Measurements from ENCODE around the gene CYLD.

Gene CYLD

GRCh38 chr16:50719401-50720337 lies 22.2 kb upstream of the CYLD start:
- no peaks in the 10 kb centered on the region for H3K27me3 ChIP-seq (replicated peaks; ENCODE audit: insufficient read depth, low read length)
- H4K20me1 ChIP-seq (ENCODE audit: insufficient read depth, low read length): no peaks in the 10 kb centered on the region
- H3F3A ChIP-seq (ENCODE audit: insufficient read depth, low read length): no peaks in the 10 kb centered on the region
- no peak for DNase-seq
- no peaks in the 10 kb centered on the region for H3K36me3 ChIP-seq (replicated peaks; ENCODE audit: insufficient read depth, low read length)
- TF ChIP-seq EZH2phosphoT487 (IDR thresholded peaks at IDR 0.05; ENCODE audit: low read length) (no peak), EZH2 (optimal IDR thresholded peaks at IDR 0.05; ENCODE audit: low read depth, low read length) (no peak), CTCF (IDR thresholded peaks at IDR 0.05; ENCODE audit: low read length) (no peak)
- peaks cover 8% of the 10 kb centered on the region for H3K4me1 ChIP-seq (ENCODE audit: low read length)
- H3K79me2 ChIP-seq (ENCODE audit: low read length): no peaks in the 10 kb centered on the region
- H3K9me2 ChIP-seq (replicated peaks; ENCODE audit: insufficient read depth, low read length): no peaks in the 10 kb centered on the region
- H3K27ac ChIP-seq (ENCODE audit: low read length): no peak overlapping the region
- H3K4me3 ChIP-seq (ENCODE audit: low read length): no peak overlapping the region
- H3K4me2 ChIP-seq (ENCODE audit: low read depth, low read length): no peak overlapping the region
- no peaks in the 10 kb centered on the region for H3K9me3 ChIP-seq (replicated peaks; ENCODE audit: insufficient read depth, low read length)
- no peak overlapping the region for H2AFZ ChIP-seq (ENCODE audit: low read length)
- no peak overlapping the region for H3K9ac ChIP-seq (ENCODE audit: low read length)

GRCh38 chr16:50721549-50722404 lies 20.1 kb upstream of the CYLD start:
- H3K36me3 ChIP-seq (replicated peaks; ENCODE audit: insufficient read depth, low read length): no peaks in the 10 kb centered on the region
- H3K9me3 ChIP-seq (replicated peaks; ENCODE audit: insufficient read depth, low read length): no peaks in the 10 kb centered on the region
- H3K79me2 ChIP-seq (ENCODE audit: low read length): no peaks in the 10 kb centered on the region
- H3F3A ChIP-seq (ENCODE audit: insufficient read depth, low read length): no peaks in the 10 kb centered on the region
- no peak for DNase-seq
- H2AFZ ChIP-seq (ENCODE audit: low read length): no peak overlapping the region
- no peaks in the 10 kb centered on the region for H3K9me2 ChIP-seq (replicated peaks; ENCODE audit: insufficient read depth, low read length)
- H3K27ac ChIP-seq (ENCODE audit: low read length): no peak overlapping the region
- H3K27me3 ChIP-seq (replicated peaks; ENCODE audit: insufficient read depth, low read length): no peaks in the 10 kb centered on the region
- no peak overlapping the region for H3K4me3 ChIP-seq (ENCODE audit: low read length)
- no peak overlapping the region for H3K4me2 ChIP-seq (ENCODE audit: low read depth, low read length)
- peaks cover 8% of the 10 kb centered on the region for H3K4me1 ChIP-seq (ENCODE audit: low read length)
- H4K20me1 ChIP-seq (ENCODE audit: insufficient read depth, low read length): no peaks in the 10 kb centered on the region
- no peak overlapping the region for H3K9ac ChIP-seq (ENCODE audit: low read length)
- TF ChIP-seq EZH2 (optimal IDR thresholded peaks at IDR 0.05; ENCODE audit: low read depth, low read length) (no peak), EZH2phosphoT487 (IDR thresholded peaks at IDR 0.05; ENCODE audit: low read length) (no peak), CTCF (IDR thresholded peaks at IDR 0.05; ENCODE audit: low read length) (no peak)

- Histone ChIP-seq H3K27me3 (replicated peaks; ENCODE audit: insufficient read depth, low read length) (no peaks in the 10 kb centered on the region), H4K20me1 (ENCODE audit: insufficient read depth, low read length) (no peaks in the 10 kb centered on the region), H3K9me2 (replicated peaks; ENCODE audit: insufficient read depth, low read length) (no peaks in the 10 kb centered on the region), H3K9ac (ENCODE audit: low read length) (no peak overlapping the region), H3K4me1 (ENCODE audit: low read length) (peaks cover 8% of the 10 kb centered on the region), H3F3A (ENCODE audit: insufficient read depth, low read length) (no peaks in the 10 kb centered on the region), H3K79me2 (ENCODE audit: low read length) (no peaks in the 10 kb centered on the region), H3K36me3 (replicated peaks; ENCODE audit: insufficient read depth, low read length) (no peaks in the 10 kb centered on the region), H2AFZ (ENCODE audit: low read length) (no peak overlapping the region), H3K27ac (ENCODE audit: low read length) (no peak overlapping the region), H3K4me2 (ENCODE audit: low read depth, low read length) (no peak overlapping the region), H3K4me3 (ENCODE audit: low read length) (no peak overlapping the region), H3K9me3 (replicated peaks; ENCODE audit: insufficient read depth, low read length) (no peaks in the 10 kb centered on the region)
- DNase-seq: no peak
- no peak for TF ChIP-seq EZH2phosphoT487 (IDR thresholded peaks at IDR 0.05; ENCODE audit: low read length)
- no peak for TF ChIP-seq CTCF (IDR thresholded peaks at IDR 0.05; ENCODE audit: low read length)
- no peak for TF ChIP-seq EZH2 (optimal IDR thresholded peaks at IDR 0.05; ENCODE audit: low read depth, low read length)
These were observed 19.5 kb upstream of the CYLD start for GRCh38 chr16:50722405-50722737.

Measured in MM.1S (cell line).